Epithelial cell of proximal tubule (primary cell): ENCODE measurements around the gene RPTOR. TPM values are rescaled to one million over a fixed set of nuclear protein-coding genes. Genes with fewer than 3 reads are reported as not detected.

Experiments used
- DNase-seq: peaks from one replicate; pipeline ENCODE4 v3.0.0-alpha.2; 2011; ENCODE audit warnings: low read depth
- H3K4me3 ChIP-seq: 2 replicates; pipeline ENCODE4 v1.5.1; 2011; ENCODE audit warnings: low read depth, mild to moderate bottlenecking, low read length
- total RNA-seq: library from RNA; depleted of rRNA; stranded (reverse); fragments of >200 nt; gene quantifications from 2 replicates; pipeline ENCODE4 v1.2.3, GENCODE V29; 2015
- TF ChIP-seq, protein P1 (sequence below): conservative IDR thresholded peaks from 2 replicates; pipeline ENCODE4 v1.5.1; 2012; ENCODE audit warnings: low read depth, mild to moderate bottlenecking, low read length

Gene RPTOR
- total RNA-seq, 1 donor from 2014 or later, result 24.4 TPM

GRCh38 chr17:80989586-80989913 lies 444.9 kb downstream of the RPTOR start:
- DNase-seq, result no peak
- H3K4me3 ChIP-seq, result no peak overlapping the region
- TF ChIP-seq, protein P1, sequence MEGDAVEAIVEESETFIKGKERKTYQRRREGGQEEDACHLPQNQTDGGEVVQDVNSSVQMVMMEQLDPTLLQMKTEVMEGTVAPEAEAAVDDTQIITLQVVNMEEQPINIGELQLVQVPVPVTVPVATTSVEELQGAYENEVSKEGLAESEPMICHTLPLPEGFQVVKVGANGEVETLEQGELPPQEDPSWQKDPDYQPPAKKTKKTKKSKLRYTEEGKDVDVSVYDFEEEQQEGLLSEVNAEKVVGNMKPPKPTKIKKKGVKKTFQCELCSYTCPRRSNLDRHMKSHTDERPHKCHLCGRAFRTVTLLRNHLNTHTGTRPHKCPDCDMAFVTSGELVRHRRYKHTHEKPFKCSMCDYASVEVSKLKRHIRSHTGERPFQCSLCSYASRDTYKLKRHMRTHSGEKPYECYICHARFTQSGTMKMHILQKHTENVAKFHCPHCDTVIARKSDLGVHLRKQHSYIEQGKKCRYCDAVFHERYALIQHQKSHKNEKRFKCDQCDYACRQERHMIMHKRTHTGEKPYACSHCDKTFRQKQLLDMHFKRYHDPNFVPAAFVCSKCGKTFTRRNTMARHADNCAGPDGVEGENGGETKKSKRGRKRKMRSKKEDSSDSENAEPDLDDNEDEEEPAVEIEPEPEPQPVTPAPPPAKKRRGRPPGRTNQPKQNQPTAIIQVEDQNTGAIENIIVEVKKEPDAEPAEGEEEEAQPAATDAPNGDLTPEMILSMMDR, result no peak

DNA sequence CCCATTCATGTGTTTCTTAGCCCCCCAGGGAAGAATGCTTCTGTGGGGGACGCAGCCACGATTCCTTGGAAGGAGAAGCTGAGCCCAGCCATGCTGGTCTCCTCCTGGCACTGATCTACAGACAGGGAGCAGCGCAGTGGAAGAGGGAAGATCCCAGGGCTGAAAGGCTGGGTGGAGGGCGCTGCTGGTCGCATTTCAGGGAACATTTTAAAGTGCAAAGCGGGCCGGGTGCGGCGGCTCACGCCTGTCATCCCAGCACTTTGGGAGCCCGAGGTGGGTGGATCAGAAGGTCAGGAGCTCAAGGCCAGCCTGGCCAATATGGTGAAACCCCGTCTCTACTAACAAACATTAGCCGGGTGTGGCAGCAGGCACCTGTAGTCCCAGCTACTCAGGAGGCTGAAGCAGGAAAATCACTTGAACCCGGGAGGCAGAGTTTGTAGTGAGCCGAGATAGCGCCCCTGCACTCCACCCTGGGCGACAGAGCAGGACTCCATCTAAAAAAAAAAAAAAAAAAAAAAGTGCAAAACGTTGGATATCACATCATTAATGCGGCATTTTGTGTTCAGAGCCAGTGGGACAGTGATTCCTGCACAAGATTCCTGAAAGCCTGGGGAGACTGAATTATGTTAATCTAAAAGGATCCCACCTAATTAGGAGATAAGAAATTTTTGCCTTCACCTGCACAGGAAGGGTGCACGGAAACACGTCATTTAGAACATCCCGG lies 446.4 kb downstream of the RPTOR start:
- TF ChIP-seq, protein P1, result no peak
- H3K4me3 ChIP-seq, result peak overlapping the region; percentile 80
- no peak for DNase-seq

DNA sequence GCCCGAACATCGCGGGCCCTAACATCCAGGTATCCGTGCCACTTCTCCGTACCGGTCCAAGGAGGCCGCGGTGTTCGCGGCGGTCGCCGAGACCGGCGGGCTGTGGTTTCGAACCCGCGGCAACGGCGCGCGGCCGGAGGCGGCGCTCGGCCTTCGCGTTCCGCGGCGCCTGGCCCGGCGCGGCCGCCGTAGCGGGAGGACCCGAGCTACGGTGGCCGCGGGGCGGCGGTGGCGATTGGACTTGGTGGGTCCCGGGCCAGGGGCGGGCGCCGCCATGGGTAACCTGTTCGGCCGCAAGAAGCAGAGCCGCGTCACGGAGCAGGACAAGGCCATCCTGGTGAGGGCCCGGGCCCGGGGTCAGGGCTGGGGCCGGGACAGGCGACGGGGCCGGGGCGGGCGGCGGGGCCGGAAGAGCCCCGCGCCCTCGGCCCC lies 447.0 kb downstream of the RPTOR start, which contains the start of gene CHMP6:
Gene CHMP6, plus strand, starts transcription at position 197 of the 432 bp plus-strand sequence. Its CDS starts 78 bp downstream, at position 275.
- peak within 1 kb of the TSS; percentile 80 for H3K4me3 ChIP-seq
- TF ChIP-seq, protein P1, result no peak
- no peak for DNase-seq

DNA sequence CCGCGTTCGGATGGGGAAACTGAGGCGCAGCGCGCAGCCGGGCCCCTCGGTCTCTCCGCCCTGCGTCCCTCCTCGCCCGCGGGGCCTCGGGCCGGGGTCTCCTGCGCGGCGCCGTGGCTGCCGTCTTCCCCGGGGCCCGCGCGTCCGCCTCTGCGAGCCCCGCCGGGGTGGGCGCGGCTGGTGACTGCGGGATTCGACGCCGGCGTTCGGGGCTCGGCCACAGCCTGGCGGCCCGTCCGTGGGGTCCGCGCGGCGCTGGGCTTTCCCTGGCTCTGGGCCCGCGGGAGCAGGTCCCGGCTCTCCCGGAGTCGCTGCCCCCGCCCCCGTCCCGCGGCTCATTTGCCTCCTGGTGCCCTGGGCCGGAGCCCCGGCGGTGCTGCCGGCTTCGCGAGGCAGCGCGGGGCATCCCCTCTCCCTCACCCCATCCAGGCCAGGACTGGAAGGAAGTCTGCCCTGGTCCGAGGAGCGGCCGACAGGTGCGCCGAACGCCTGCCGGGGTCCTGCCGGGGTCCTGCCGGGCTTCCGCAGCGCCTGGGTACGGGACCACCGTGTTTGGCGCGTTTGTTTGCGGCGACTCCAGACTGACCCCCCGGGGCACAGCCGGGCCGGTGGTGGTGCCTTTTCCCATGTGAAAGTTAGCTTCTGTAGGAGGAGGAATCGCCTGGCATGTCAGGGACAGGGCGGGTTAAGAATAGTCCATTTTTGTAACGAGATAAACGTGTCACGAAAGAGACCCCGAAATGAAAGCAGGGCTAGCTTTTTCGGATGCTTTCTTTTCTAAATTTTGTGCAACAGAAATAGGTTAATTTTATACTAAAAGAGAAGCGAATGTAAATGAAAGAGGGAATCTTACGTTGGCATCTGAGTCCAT lies 447.7 kb downstream of the RPTOR start:
- TF ChIP-seq, protein P1, result no peak
- DNase-seq, result no peak
- peak overlapping the region; percentile 80 for H3K4me3 ChIP-seq

DNA sequence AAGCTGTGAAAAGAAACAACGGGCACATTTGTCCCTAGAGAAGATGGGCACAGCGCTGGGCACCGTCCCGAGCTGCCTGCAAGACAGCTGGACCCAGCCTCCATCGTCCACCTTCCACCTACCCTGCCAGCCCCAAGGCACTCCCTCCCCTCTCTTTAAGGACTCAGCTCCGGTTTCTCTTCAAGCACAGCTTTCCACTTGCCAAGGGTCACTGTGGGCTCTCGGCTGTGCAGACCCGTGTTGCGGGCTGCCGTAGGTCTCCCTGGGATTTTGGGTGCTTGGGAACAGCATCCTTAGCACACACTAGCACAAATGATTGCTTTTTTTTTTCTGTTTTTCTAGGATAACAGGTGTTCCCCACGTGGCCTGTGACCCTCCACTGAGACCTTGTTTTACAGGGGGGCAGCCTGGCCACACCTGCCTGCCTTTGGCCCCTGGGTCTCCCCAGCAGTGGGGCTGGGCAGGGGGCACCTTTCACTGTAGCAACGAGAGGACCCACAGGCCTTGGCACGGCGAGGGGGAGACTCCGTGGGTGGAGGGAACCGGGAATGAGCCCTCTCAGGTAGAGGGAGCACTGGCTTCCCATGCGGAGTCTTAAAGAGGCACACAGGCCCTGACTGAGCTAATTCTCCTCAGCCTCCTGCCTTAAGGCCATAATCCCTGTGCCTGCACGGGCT lies 448.4 kb downstream of the RPTOR start:
- H3K4me3 ChIP-seq, result peak overlapping the region; percentile 80
- no peak for DNase-seq
- TF ChIP-seq, protein P1, result no peak

- TF ChIP-seq, protein P1, result no peak
These were observed 450.5 kb downstream of the RPTOR start for GRCh38 chr17:80995131-80995530.

More at GRCh38 chr17:80995131-80995530, 450.5 kb downstream of the RPTOR start:
- no peak for DNase-seq
- H3K4me3 ChIP-seq, result no peak overlapping the region
